Measurements from ENCODE around the gene NUCB2. TPM values are rescaled to one million over a fixed set of nuclear protein-coding genes. Genes with fewer than 3 reads are reported as not detected.
A peak's percentile ranks its signal among the peaks of the same experiment; 100 is the strongest.

The NUCB2 gene
- total RNA-seq, 2 donors from 2014 or later, result 39.2 to 110 TPM

GRCh38 chr11:17352950-17353820 lies 76.6 kb downstream of the NUCB2 start:
- no peaks in the 10 kb centered on the region for H3K4me1 ChIP-seq (replicated peaks)
- intact Hi-C loops (cut with DNase I), result loop anchor here (10.0 kb wide), 1 partner anchor 138 kb away; no protein-coding TSS in a partner anchor
- H3K27ac ChIP-seq, result peak overlapping the region; percentile 80 to 81
- no peaks in the 10 kb centered on the region for H3K36me3 ChIP-seq
- TF ChIP-seq POLR2A (IDR thresholded peaks at IDR 0.05) (no peak), CTCF (IDR thresholded peaks at IDR 0.05) (peak in 1 of 4 experiments; percentile 13), POLR2AphosphoS5 (IDR thresholded peaks at IDR 0.05) (peak; percentile 11)
- peak overlapping the region; percentile 53 to 56 for H3K4me3 ChIP-seq
- H3K27me3 ChIP-seq (replicated peaks; ENCODE audit: insufficient read depth), result no peaks in the 10 kb centered on the region
- H3K9me3 ChIP-seq, result no peaks in the 10 kb centered on the region
- WGBS, result under 1% methylated on average over 65 of the region's 69 CpGs
- DNase-seq (ENCODE audit: low spot score), result peak; percentile 44

GRCh38 chr11:17353821-17354600 lies 77.5 kb downstream of the NUCB2 start:
- Histone ChIP-seq H3K4me3 (peak overlapping the region; percentile 53 to 56), H3K36me3 (no peaks in the 10 kb centered on the region), H3K27me3 (replicated peaks; ENCODE audit: insufficient read depth) (no peaks in the 10 kb centered on the region), H3K27ac (peak overlapping the region; percentile 80 to 81), H3K9me3 (no peaks in the 10 kb centered on the region), H3K4me1 (replicated peaks) (no peaks in the 10 kb centered on the region)
- no peak for DNase-seq (ENCODE audit: low spot score)
- intact Hi-C loops (cut with DNase I), result loop anchor here (10.0 kb wide), 1 partner anchor 139 kb away; no protein-coding TSS in a partner anchor
- 9% methylated on average over 15 of the region's 15 CpGs for WGBS
- TF ChIP-seq POLR2AphosphoS5 (IDR thresholded peaks at IDR 0.05) (no peak), POLR2A (IDR thresholded peaks at IDR 0.05) (no peak)

- WGBS, result 68% methylated on average over 3 of the region's 3 CpGs
- intact Hi-C loops (cut with DNase I), result loop anchor here (10.0 kb wide), 1 partner anchor 140 kb away; no protein-coding TSS in a partner anchor
- Histone ChIP-seq H3K27me3 (replicated peaks; ENCODE audit: insufficient read depth) (no peaks in the 10 kb centered on the region), H3K4me1 (replicated peaks) (no peaks in the 10 kb centered on the region), H3K4me3 (no peak overlapping the region), H3K36me3 (no peaks in the 10 kb centered on the region), H3K27ac (no peak overlapping the region), H3K9me3 (no peaks in the 10 kb centered on the region)
- peak; percentile 47 for DNase-seq (ENCODE audit: low spot score)
- peak in 3 of 4 experiments; percentile 49 to 51 (median 50) for TF ChIP-seq CTCF (IDR thresholded peaks at IDR 0.05)
- TF ChIP-seq POLR2A (IDR thresholded peaks at IDR 0.05), result no peak
- no peak for TF ChIP-seq POLR2AphosphoS5 (IDR thresholded peaks at IDR 0.05)
Measured at GRCh38 chr11:17354601-17354991, 78.1 kb downstream of the NUCB2 start.

GRCh38 chr11:17366495-17366894 lies 90.0 kb downstream of the NUCB2 start:
- 91% methylated on average over 1 of the region's 1 CpG for WGBS
- no peak for DNase-seq (ENCODE audit: low spot score)
- no peaks in the 10 kb centered on the region for H3K9me3 ChIP-seq
- no peaks in the 10 kb centered on the region for H3K4me1 ChIP-seq (replicated peaks)
- no peak overlapping the region for H3K4me3 ChIP-seq
- H3K36me3 ChIP-seq, result no peaks in the 10 kb centered on the region
- H3K27me3 ChIP-seq (replicated peaks; ENCODE audit: insufficient read depth), result no peaks in the 10 kb centered on the region
- TF ChIP-seq POLR2A (IDR thresholded peaks at IDR 0.05) (no peak), POLR2AphosphoS5 (IDR thresholded peaks at IDR 0.05) (no peak), CTCF (IDR thresholded peaks at IDR 0.05) (no peak)
- H3K27ac ChIP-seq, result no peak overlapping the region
- intact Hi-C loops (cut with DNase I), result no loop called here

GRCh38 chr11:17368551-17368950 lies 92.0 kb downstream of the NUCB2 start:
- Histone ChIP-seq H3K36me3 (no peaks in the 10 kb centered on the region), H3K9me3 (no peaks in the 10 kb centered on the region)

More at GRCh38 chr11:17368551-17368950, 92.0 kb downstream of the NUCB2 start:
- TF ChIP-seq POLR2AphosphoS5 (IDR thresholded peaks at IDR 0.05), result no peak
- no peak for TF ChIP-seq POLR2A (IDR thresholded peaks at IDR 0.05)
- H3K27ac ChIP-seq, result no peak overlapping the region
- WGBS, result 96% methylated on average over 3 of the region's 3 CpGs
- DNase-seq (ENCODE audit: low spot score), result no peak
- intact Hi-C loops (cut with DNase I), result no loop called here
- H3K27me3 ChIP-seq (replicated peaks; ENCODE audit: insufficient read depth), result no peaks in the 10 kb centered on the region
- no peak overlapping the region for H3K4me3 ChIP-seq
- H3K4me1 ChIP-seq (replicated peaks), result no peaks in the 10 kb centered on the region
